H1 (cell line): Measurements from ENCODE around the gene CORIN. TPM values are rescaled to one million over a fixed set of nuclear protein-coding genes. Genes with fewer than 3 reads are reported as not detected.

Experiments used
- CHD2 ChIP-seq: IDR thresholded peaks from 2 replicates; pipeline ENCODE4 v1.6.1; 2012; ENCODE audit warnings: low read length, improper control_type of control experiment
- EP300 ChIP-seq, 2 experiments: IDR thresholded peaks; 1 replicate in 1 of 2; 2 replicates in 1 of 2; pipeline ENCODE4 v1.6.1; 2011 to 2012; ENCODE audit warnings: low read depth in 2 of 2, low read length in 2 of 2, mild to moderate bottlenecking in 2 of 2, borderline replicate concordance in 1 of 2, inconsistent platforms in 1 of 2, moderate library complexity in 1 of 2
- KDM4A ChIP-seq: IDR thresholded peaks from one replicate; pipeline ENCODE4 v1.7.1; 2012; ENCODE audit warnings: low read depth, mild to moderate bottlenecking, moderate library complexity, low read length, inconsistent platforms; ENCODE audit not compliant: severe bottlenecking
- PHF8 ChIP-seq: fragments of 200-600 bp; sonication (generic); conservative IDR thresholded peaks from 2 replicates; pipeline ENCODE4 v1.7.1; 2012; ENCODE audit warnings: low read depth, mild to moderate bottlenecking, inconsistent platforms, low read length, moderate library complexity
- RNF2 ChIP-seq: fragments of 200-900, 300-1000 bp; sonication (generic); IDR thresholded peaks from 2 replicates; pipeline ENCODE4 v1.7.1; 2016; ENCODE audit warnings: borderline replicate concordance, low read depth, mild to moderate bottlenecking, antibody characterized with exemption, low read length; ENCODE audit not compliant: poor library complexity, severe bottlenecking; ENCODE audit errors: missing control alignments
- SUZ12 ChIP-seq: fragments of 200-600 bp; sonication (generic); IDR thresholded peaks from 2 replicates; pipeline ENCODE4 v1.6.1; 2012; ENCODE audit warnings: mild to moderate bottlenecking, inconsistent platforms, low read length, moderate library complexity, mixed read lengths
- ZNF274 ChIP-seq: IDR thresholded peaks from 2 replicates; pipeline ENCODE4 v1.7.0; 2012; ENCODE audit warnings: low read length, borderline replicate concordance; ENCODE audit errors: extremely low read depth
- polyA plus RNA-seq, 7 experiments: library from polyadenylated mRNA; depleted of rRNA in 3 of 7; stranded (reverse) in 5 of 7; unstranded in 2 of 7; fragments of >200 nt in 5 of 7; fragments of 200-250 nt in 2 of 7; gene quantifications; 1 replicate in 5 of 7; 2 replicates in 1 of 7; 4 replicates in 1 of 7; pipeline versions ENCODE4 v1.2.1 to v1.2.3, GENCODE V29; 2011 to 2013; ENCODE audit warnings: missing spikeins in 2 of 7, mixed read lengths in 2 of 7
- total RNA-seq: library from RNA; stranded (reverse); fragmentation: NEBNext Ultra II Directional; extraction: Animal tissue kit (Norgen Biotek cat#: 25700); gene quantifications from 2 replicates; pipeline ENCODE4 v1.2.1, GENCODE V29; 2021
- TF ChIP-seq, protein P1 (sequence below): IDR thresholded peaks from 2 replicates; pipeline ENCODE4 v1.6.1; 2012; ENCODE audit warnings: inconsistent platforms

The CORIN gene
- total and polyA plus RNA-seq, 2 of the 8 experiments (the other 6 are each of a cell fraction or from before 2014, with no cell fraction given), result 0.09 to 0.32 TPM

DNA sequence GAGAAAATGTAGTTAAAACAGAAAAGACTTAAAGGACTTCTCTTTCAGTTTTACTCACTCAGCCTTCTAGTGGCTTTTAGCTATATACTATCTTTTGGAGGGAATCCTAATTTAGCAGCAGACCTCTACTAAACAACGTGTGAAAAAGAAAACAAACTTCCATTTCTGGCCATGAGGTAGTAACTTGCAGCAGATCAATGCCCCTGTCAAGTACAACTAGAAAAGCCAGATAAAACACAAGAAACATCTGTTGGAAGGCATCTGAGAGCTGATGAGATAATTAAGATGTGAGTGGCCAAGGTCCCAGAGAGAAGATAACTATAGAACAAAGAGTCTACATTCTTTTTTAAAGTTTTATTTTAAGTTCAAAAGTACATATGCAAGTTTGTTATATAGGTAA is 101.7 kb downstream of the CORIN start (continued):
- TF ChIP-seq RNF2, result no peak
- no peak for TF ChIP-seq PHF8
- no peak for TF ChIP-seq CHD2
- TF ChIP-seq KDM4A, result no peak
- TF ChIP-seq ZNF274, result no peak
- TF ChIP-seq, protein P1, sequence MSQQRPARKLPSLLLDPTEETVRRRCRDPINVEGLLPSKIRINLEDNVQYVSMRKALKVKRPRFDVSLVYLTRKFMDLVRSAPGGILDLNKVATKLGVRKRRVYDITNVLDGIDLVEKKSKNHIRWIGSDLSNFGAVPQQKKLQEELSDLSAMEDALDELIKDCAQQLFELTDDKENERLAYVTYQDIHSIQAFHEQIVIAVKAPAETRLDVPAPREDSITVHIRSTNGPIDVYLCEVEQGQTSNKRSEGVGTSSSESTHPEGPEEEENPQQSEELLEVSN, result no peak
- TF ChIP-seq SUZ12, result no peak
- TF ChIP-seq EP300 (IDR thresholded peaks at IDR 0.05; ENCODE audit: borderline replicate concordance in 1 of 2, low read depth in 2 of 2, low read length in 2 of 2), result no peak
